C4-2B (cell line): ENCODE data around the gene ESYT1.

Source experiments
- CTCF ChIP-seq: fragments of 450-650 bp; conservative IDR thresholded peaks from 2 replicates; pipeline ENCODE4 v1.5.1; 2017; ENCODE audit warnings: mild to moderate bottlenecking
- ZFX ChIP-seq: fragments of 450-650 bp; IDR thresholded peaks from 2 replicates; pipeline ENCODE4 v1.6.1; 2017

- no peak for TF ChIP-seq CTCF
- TF ChIP-seq ZFX, result no peak
These were observed 25.6 kb downstream of the ESYT1 start for GRCh38 chr12:56153678-56154065.
